Kidney (tissue), 14 donors: Measurements from ENCODE around the gene UBE3D. TPM values are rescaled to one million over a fixed set of nuclear protein-coding genes. Genes with fewer than 3 reads are reported as not detected.

Experiments
- DNase-seq, 5 donors: peaks; one replicate each; pipeline ENCODE4 v3.0.0-alpha.2; 2013 to 2020
- FAIRE-seq: peaks from 2 replicates; lab custom pipeline; 2012; peaks lifted over from hg19 to GRCh38; lab: Jason Lieb, UNC
- H3K27ac ChIP-seq, 2 donors: one replicate each; pipeline ENCODE4 v1.7.0; 2013; ENCODE audit warnings: low read depth in 2 of 2, low read length in 2 of 2, inconsistent platforms in 1 of 2
- H3K27me3 ChIP-seq: one replicate; pipeline ENCODE4 v1.7.1; 2013; ENCODE audit warnings: low read length, inconsistent platforms; ENCODE audit not compliant: control insufficient read depth, insufficient read depth
- H3K36me3 ChIP-seq, 3 donors: one replicate each; pipeline versions ENCODE4 v1.7.0 to v1.7.1; 2013; ENCODE audit warnings: low read length in 3 of 3, control low read depth in 1 of 3, inconsistent platforms in 1 of 3; ENCODE audit not compliant: insufficient read depth in 3 of 3, control insufficient read depth in 2 of 3
- H3K4me1 ChIP-seq, 3 donors: one replicate each; pipeline versions ENCODE4 v1.7.0 to v1.7.1; 2013; ENCODE audit warnings: low read length in 3 of 3, inconsistent platforms in 1 of 3, low read depth in 1 of 3; ENCODE audit not compliant: control insufficient read depth in 2 of 3, insufficient read depth in 2 of 3
- H3K4me3 ChIP-seq, 3 donors: one replicate each; pipeline versions ENCODE4 v1.7.0 to v1.8.1; 2013; ENCODE audit warnings: low read length in 3 of 3, control low read depth in 1 of 3, inconsistent platforms in 1 of 3
- H3K9ac ChIP-seq, 3 donors: one replicate each; pipeline versions ENCODE4 v1.7.0 to v1.7.1; 2013; ENCODE audit warnings: low read length in 3 of 3, control low read depth in 1 of 3, inconsistent platforms in 1 of 3
- H3K9me3 ChIP-seq, 3 donors: one replicate each; pipeline versions ENCODE4 v1.7.0 to v1.7.1; 2013; ENCODE audit warnings: low read length in 3 of 3, control low read depth in 1 of 3, inconsistent platforms in 1 of 3; ENCODE audit not compliant: control insufficient read depth in 2 of 3, insufficient read depth in 1 of 3
- CTCF ChIP-seq: IDR thresholded peaks from 3 replicates; pipeline ENCODE4 v1.5.1; 2012; ENCODE audit warnings: mild to moderate bottlenecking, moderate library complexity, borderline replicate concordance; ENCODE audit not compliant: insufficient read depth; ENCODE audit errors: extremely low read depth
- intact Hi-C: fragments of 100-400 bp; cut with DNase I; formaldehyde crosslinking; loops from one replicate; pipeline ENCODE4 v1.11.1; 2022
- polyA plus RNA-seq: library from polyadenylated mRNA; stranded (reverse); fragments of 350-450 nt; fragmentation: Illumina TruSeq; extraction: RNeasy Lipid Tissue Mini Kit (QIAGEN cat#74804); gene quantifications from one replicate; pipeline ENCODE4 v1.2.3, GENCODE V29; 2014; ENCODE audit warnings: low read depth, low replicate concordance; ENCODE audit not compliant: insufficient read depth
- total RNA-seq: library from RNA; stranded (reverse); fragmentation: NEBNext Ultra II Directional; extraction: Animal tissue kit (Norgen Biotek cat#: 25700); gene quantifications from one replicate; pipeline ENCODE4 v1.2.1, GENCODE V29; 2021
- donor health status: control.
- donor health status: control.
- donor health status: control.
- donor health status: control.
- donor health status: control.
- donor health status: DM: yes; HTN: yes; CAD: no.
- donor health status: Normal renal cell carcinoma (clear cell type).

The UBE3D gene
- total and polyA plus RNA-seq, 2 donors from 2014 or later: 4.8 to 6.0 TPM

- TF ChIP-seq CTCF: no peak
- H3K9me3 ChIP-seq: no peaks in the 10 kb centered on the region
- DNase-seq: no peak
- no peak overlapping the region for H3K4me3 ChIP-seq
- no peak overlapping the region for H3K27ac ChIP-seq
- no peak overlapping the region for H3K9ac ChIP-seq
- intact Hi-C loops: no loop called here
- H3K27me3 ChIP-seq: no peaks in the 10 kb centered on the region
- H3K4me1 ChIP-seq: peaks cover 0 to 13% (median 2%) of the 10 kb centered on the region in 3 donors
- H3K36me3 ChIP-seq: no peaks in the 10 kb centered on the region
- FAIRE-seq: no peak
These were observed 80.9 kb downstream of the UBE3D start for GRCh38 chr6:82984720-82985119.

- Histone ChIP-seq H3K4me3 (no peak overlapping the region), H3K9me3 (no peaks in the 10 kb centered on the region), H3K27ac (no peak overlapping the region), H3K36me3 (no peaks in the 10 kb centered on the region), H3K4me1 (no peaks in the 10 kb centered on the region), H3K27me3 (no peaks in the 10 kb centered on the region), H3K9ac (no peak overlapping the region)
- DNase-seq (no peak), FAIRE-seq (no peak)
- intact Hi-C loops: no loop called here
- TF ChIP-seq CTCF: no peak
These were observed 85.6 kb downstream of the UBE3D start for GRCh38 chr6:82980086-82980485.

GRCh38 chr6:82979657-82980056 is 86.0 kb downstream of the UBE3D start:
- no peaks in the 10 kb centered on the region for H3K4me1 ChIP-seq
- H3K27me3 ChIP-seq: no peaks in the 10 kb centered on the region
- no peak overlapping the region for H3K4me3 ChIP-seq
- no peak for DNase-seq
- no peak for FAIRE-seq
- intact Hi-C loops: no loop called here
- H3K9me3 ChIP-seq: no peaks in the 10 kb centered on the region
- no peak overlapping the region for H3K9ac ChIP-seq
- no peaks in the 10 kb centered on the region for H3K36me3 ChIP-seq
- TF ChIP-seq CTCF: no peak
- no peak overlapping the region for H3K27ac ChIP-seq

GRCh38 chr6:82978362-82978945 is 87.2 kb downstream of the UBE3D start:
- DNase-seq: no peak
- Histone ChIP-seq H3K9ac (no peak overlapping the region), H3K9me3 (no peaks in the 10 kb centered on the region), H3K27me3 (no peaks in the 10 kb centered on the region), H3K4me1 (no peaks in the 10 kb centered on the region), H3K27ac (no peak overlapping the region), H3K4me3 (no peak overlapping the region), H3K36me3 (no peaks in the 10 kb centered on the region)
- no peak for TF ChIP-seq CTCF
- no peak for FAIRE-seq
- intact Hi-C loops: no loop called here
